ENCODE data around the gene CGB8.
"Not testable (repeated sequence)": the region's sequence is repeated elsewhere in the genome, so short reads cannot be mapped to it uniquely, and the experiment has no call there.

CGB8 gene

DNA sequence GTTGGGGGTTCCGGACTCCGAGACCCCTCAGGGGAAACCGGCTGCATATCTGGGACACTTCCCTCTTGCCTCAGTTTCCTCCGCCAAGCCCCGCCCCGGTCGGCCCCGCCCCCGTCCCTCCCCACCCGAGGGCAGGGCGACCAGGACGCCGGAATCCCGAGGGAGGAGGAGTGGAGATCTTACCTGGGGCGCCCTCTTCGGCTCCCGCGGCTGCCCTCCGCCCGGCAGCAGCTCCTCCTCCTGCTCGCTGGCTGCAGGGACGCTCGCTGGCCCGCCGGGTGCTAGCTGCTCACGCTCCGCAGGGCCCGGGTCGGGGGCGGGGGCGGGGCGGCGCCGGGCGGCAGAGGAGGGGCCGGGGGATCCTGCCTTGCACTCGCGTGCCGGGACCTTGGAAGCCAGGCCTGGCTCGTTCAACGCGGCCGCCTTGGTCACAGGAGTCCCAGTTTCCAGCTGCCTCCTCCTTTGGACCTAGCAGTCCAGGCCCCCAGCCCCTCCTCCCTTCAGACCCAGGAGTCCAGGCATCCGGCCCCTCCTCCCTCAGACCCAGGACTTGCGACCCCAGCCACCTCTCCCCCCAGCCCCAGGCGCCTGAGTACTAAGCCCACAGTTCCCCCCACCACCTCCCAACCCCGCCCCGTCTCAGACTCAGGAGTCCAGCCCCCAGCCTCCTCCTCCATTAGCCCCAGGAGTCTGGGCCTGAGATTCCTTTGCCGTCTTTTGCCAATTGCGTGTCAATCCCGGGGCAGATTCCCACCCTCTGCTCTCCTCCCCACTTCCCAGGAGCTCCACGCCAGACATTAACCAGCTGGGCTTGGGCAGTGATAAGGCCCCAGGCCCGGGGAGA, 16.1 kb upstream of the CGB8 start, which contains the start of gene NTF4:
Gene NTF4 (minus strand): TSS at position 51 of the 844 bp plus-strand sequence. CDS start 2,821 bp downstream, outside the sequence.
- no peak for DNase-seq

DNA sequence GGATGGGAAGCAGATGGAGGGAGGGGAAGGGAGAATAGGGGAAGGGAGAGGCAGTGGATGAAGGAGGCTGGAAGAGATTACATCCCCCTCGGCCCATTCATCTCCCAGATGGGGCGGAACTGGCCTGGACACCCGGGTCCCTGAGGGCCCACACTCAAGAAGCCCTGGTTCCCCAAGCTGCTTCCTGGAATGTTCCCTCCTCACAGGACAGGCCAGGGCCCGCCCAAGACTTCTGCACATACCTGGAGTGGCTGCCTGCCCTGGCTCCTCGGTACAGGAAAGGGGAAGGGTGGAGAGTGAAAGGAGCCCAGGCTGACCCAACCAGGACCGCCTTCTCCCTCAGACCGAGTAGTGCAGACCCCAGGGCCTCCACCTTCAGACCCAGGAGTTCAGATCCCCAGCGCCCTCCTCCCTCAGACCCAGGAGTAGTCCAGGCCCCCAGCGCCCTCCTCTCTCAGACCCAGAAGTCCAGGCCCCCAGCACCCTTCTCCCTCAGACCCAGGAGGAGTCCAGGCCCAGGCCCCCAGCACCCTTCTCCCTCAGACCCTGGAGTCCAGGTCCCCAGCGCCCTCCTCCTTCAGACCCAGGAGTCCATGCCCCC, 15.2 kb upstream of the CGB8 start:
- DNase-seq = no peak

DNA sequence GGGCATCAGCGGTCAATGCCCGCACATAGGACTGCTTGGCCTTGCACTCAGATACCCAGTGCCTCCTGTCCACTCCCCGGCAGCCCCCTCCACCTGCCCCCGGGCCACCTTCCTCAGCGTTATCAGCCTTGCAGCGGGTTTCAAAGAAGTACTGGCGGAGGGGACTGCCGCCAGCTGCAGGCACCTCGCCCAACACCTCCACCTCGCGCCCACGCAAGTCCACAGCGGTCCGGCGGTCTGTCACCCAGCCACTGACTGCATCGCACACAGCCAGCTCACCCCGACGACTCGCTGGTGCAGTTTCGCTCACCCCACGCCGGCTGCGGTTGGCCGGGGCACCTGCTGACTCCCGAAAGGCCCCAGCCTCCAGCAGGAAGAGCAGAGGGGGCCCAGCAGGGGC, 12.5 kb upstream of the CGB8 start:
- DNase-seq = no peak

DNA sequence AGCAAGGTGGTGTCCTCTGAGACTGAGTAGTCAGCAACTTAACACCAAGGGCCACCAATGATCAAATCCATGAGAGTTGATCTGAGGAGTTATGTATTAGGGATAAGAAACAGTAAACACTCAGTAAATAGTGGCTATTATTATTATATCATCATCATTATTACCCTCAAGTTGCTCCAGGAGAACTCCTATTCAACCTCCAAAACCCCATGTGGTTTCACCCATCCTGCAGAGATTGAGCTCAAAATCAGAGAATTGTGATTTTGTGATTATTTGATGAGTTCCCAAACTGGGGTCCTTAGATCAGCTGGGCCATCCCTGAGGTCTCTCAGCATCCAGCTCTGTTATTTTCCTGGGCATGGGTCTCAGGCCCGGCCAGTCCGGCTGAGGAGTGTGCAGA, 12.1 kb upstream of the CGB8 start:
- no peak for DNase-seq

DNA sequence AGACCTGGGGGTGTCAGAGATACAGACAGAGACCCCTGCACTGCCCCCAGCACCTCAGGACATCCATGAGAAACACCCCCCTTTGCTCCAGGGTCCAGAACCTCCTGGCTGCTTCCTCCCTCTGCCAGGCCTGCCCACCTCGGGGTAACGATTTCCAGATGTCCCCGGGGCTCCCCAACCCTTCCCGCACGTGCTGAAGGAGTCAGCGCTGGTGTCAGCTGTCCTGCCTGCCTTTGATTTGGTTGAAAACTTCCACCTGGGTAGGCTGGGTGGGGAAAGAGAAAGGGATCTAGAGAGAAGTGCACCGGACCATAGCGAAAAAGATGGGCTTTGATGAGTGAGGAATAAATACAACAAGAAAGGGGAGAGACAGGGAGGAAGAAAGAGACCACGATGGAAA, 10.1 kb upstream of the CGB8 start:
- DNase-seq = no peak

DNA sequence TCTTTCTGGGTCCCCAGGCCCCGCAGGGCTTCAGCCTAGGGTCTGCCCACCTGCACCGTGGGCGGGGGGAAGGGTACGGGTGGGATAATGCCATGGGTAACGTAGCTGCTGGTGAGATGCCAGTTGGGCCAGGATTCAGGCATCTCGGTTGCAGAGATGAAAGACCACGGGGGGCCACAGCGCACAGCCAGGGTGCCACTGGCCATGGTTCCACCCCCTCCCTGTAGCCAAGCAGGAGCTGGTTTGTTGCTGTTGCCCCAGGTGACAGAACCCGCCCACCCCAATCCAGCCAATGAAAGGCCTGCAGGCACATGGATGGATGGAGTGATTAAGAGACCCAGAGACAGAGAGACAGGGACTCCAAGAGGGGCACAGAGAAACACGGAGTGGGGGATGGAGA, 9.7 kb upstream of the CGB8 start:
- DNase-seq = no peak

DNA sequence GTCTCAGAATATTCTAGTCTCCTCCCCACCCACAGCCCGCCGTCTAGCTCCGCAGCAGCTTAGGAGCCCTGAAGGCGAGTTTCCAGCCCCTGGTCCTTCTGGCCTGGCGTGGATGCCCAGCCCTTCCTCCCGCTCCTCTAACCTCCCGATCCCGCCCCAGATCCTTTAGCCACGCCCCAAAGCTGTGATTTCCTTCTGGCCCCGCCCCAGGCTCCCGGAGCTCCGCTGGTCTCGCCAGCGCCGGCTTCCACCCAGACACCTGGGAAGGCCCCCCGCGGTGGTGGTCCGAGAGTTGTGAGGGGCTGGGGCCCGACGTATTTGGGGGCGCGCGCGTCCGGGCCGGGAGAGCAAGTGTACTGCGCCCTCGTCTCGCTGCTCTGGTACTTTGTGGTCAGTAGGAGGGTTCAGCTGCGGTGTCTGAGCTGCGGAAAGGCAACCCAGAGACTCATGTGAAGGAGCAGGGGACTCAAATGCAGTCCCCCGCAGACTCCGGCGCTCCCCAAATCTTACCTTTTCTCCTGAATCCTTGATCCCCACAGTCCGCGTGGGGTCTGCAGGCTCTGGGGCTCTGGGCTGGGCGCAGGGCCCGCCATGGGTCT, 8.8 kb upstream of the CGB8 start, which contains the start of gene CGB7:
Gene CGB7 (minus strand): TSS at position 114 of the 599 bp plus-strand sequence. CDS start 2,374 bp downstream, outside the sequence.
- DNase-seq = peak; percentile 52

DNA sequence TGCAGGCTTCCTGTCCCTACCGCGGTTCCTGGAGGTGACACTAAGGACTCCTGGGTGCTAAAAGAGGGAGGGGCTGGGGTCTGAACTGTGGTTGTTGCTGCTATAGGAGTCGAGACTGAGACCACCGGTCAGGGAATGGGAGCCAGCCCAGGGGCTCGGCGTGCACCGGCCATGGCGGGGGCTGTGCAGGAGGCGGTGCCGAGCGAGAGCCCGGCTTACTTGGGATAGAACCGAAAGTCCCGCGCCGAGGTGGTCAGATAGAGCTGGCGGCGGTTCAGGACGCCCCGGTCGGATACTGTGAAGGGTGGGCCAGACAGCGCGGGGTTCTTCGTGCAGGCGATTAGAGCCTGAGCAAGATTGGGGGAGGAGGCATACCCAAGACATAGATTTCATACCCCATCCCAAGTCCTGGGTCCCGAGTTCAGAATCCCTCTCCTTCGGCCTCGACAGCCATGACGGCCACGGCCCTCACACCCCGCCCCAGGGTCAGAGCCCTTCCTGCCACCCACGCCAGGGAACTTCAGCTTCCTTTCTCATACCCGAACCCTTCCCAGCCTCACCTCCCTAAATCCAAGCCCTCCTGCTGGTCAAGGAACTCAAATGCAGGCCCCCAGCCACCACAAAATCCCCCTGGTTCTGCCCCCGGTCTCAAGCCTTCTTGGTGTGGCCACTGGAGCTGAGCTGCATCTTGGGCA, 8.1 kb upstream of the CGB8 start:
- DNase-seq = not testable (repeated sequence)

DNA sequence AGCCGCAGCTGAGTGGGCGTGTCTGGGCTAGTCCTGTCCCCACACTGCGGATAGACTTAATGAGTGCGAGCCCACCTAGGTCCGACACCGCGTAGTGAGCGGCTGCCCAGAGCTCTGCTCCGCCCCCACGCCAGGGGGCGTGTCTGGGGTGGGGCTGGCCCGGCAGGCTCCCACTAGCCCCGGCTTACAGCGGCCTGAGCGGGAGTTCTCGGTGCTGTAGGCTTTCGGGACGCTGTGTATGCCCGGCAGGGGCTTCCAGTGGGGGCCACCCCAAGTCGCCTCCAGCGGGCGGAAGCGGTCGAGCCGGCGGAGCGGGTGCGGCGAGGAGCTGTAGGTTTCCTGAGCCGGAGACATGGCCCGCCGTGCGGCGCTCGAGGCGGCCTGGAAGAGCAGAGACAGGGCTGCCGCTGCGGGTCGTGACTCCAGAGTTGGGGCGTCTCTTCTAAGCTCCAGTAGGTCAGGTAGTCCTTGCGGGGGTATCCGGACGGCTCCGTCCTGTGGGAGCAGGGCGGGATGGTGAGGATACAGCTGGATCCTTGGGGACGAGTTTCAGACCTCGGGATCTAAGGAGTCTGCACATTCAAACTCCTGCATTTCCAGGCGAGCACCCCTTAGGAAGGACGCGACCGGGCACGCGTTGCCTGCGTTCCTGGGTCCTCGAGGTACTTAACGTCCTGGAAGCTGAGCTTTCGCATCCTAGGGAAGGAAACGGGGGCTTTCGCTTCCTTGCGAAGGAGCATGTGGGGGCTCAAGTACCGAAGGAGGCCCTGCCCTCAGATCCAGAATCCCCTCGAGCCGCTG, 7.4 kb upstream of the CGB8 start:
- DNase-seq = peak; percentile 66

DNA sequence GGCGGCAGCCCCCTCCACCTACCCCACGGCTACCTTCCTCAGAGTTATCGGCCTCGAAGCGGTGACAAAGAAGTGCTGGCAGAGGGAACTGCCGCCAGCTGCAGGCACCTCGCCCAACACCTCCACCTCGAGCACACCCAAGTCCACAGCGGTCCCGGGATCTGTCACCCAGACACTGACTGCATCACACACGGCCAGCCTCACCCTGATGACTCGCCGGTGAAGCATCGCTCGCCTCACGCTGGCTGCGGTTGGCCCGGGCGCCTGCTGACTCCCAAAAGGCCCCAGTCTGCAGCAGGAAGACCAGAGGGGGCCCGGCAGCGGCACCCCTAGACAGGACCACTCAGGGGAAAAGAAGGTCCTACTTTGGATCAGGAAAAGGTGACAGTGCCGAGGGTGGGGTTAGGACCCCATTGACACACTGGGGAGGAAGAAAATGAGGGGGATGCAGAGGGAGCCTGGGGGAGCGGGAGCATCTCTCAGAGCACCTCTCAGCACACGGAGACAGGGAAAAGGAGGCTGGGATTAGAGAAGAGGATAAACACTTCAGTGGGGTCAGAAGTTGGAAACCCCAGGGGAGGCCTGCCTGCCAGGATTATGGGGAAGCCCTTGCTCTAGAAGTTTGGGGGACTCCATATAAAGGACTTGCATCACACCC, 1.6 kb upstream of the CGB8 start:
- peak; percentile 63 for DNase-seq

DNA sequence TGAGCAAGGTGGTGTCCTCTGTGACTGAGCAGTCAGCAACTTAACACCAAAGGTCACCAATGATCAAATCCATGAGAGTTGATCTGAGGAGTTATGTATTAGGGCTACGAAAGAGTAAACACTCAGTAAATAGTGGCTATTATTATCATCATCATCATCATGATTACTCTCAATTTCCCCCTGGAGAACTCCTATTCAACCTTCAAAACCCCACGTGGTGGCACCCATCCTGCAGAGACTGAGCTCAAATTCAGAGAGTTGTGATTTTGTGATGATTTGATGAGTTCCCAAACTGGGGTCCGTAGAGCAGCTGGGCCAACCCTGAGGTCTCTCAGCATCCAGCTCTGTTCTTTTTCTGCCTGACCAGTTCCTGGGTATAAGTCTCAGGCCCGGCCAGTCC, 923 bp upstream of the CGB8 start:
- DNase-seq = not testable (repeated sequence)

DNA sequence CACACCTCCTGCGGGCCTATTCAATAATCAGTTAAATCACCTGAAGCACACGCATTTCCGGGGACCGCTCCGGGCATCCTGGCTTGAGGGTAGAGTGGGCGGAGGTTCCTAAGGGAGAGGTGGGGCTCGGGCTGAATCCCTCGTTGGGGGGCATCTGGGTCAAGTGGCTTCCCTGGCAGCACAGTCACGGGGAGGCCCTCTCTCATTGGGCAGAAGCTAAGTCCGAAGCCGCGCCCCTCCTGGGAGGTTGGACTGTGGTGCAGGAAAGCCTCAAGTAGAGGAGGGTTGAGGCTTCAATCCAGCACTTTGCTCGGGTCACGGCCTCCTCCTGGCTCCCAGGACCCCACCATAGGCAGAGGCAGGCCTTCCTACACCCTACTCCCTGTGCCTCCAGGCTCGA, 5.4 kb downstream of the CGB8 start, which contains the start of gene CGB5:
Gene CGB5 (plus strand): TSS at position 301 of the 400 bp plus-strand sequence. CDS start 362 bp downstream, outside the sequence.
- DNase-seq = not testable (repeated sequence)

DNA sequence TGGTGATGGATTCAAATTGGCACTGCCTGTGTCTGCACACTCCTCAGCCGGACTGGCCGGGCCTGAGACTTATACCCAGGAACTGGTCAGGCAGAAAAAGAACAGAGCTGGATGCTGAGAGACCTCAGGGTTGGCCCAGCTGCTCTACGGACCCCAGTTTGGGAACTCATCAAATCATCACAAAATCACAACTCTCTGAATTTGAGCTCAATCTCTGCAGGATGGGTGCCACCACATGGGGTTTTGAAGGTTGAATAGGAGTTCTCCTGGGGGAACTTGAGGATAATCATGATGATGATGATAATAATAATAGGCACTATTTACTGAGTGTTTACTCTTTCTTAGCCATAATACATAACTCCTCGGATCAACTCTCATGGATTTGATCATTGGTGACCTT, 6.2 kb downstream of the CGB8 start:
- not testable (repeated sequence) for DNase-seq

DNA sequence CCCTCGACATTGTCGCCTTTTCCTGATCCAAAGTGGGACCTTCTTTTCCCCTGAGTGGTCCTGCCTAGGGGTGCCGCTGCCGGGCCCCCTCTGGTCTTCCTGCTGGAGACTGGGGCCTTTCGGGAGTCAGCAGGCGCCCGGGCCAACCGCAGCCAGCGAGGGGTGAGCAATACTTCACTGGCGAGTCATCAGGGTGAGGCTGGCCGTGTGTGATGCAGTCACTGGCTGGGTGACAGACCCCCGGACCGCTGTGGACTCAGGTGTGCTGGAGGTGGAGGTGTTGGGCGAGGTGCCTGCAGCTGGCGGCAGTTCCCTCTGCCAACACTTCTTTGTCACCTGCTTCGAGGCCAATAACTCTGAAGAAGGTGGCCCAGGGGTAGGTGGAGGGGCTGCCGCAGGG, 6.7 kb downstream of the CGB8 start:
- DNase-seq = no peak

DNA sequence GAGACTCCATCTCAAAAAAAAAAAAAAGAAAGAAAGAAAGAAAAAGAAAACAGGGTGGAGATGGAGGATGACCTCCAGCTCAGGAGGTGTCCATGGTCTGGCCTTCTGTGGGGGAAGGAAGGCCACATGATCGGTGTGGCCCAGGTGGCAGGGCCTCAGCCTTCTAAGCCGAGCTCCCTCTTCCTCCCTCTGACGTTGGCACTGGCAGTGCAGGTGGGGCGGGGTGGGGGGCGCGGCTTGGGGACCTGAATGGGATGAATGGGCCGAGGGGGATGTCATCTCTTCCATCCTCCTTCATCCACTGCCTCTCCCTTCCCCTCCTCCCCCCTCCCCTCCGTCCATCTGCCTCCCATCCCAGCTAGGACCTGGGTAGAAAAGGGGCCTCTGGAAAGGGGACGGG, 9.2 kb downstream of the CGB8 start:
- DNase-seq = not testable (repeated sequence)

DNA sequence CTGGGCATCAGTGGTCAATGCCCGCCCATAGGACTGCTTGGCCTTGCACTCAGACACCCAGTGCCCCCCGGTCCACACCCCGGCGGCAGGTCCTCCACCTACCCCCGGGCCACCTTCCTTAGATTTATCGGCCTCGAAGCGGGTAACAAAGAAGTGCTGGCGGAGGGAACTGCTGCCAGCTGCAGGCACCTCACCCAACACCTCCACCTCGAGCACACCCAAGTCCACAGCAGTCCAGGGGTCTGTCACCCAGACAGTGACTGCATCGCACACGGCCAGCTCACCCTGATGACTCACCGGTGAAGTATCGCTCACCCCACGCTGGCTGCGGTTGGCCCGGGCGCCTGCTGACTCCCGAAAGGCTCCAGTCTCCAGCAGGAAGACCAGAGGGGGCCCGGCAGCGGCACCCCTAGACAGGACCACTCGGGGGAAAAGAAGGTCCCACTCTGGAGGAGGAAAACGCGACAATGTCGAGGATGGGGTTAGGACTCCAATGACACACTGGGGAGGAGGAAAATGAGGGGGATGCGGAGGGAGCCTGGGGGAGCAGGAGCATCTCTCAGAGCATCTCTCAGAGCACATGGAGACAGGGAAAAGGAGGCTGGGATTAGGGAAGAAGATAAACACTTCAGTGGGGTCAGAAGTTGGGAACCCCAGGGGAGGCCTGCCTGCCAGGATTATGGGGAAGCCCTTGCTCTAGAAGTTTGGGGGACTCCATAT, 10.2 kb downstream of the CGB8 start:
- peak; percentile 65 for DNase-seq

DNA sequence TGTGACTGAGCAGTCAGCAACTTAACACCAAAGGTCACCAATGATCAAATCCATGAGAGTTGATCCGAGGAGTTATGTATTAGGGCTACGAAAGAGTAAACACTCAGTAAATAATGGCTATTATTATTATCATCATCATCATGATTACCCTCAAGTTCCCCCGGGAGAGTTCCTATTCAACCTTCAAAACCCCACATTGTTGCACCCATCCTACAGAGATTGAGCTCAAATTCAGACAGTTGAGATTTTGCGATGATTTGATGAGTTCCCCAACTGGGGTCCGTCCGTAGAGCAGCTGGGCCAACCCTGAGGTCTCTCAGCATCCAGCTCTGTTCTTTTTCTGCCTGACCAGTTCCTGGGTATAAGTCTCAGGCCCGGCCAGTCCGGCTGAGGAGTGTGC, 10.8 kb downstream of the CGB8 start:
- DNase-seq = not testable (repeated sequence)

DNA sequence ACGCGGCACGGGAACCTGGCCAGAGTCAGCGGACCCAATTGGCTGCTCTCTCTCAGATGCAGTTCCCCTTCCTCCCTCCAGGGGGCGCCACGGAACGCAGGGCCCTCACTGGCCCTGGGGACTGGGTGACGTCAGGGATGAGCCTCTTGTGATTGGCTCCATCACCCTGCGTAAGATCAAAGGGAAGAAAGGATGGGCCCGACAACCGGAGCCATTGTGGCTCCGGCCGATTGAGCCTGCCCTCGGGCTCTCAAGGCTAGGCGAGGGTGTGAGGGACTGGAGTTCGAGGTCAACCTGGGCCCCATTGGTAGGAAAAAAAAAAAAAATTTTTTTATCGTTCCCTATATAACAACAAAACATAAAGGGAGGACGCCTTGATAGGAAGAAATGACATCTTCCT, 12.1 kb downstream of the CGB8 start, which contains the start of gene CGB1:
Gene CGB1 (minus strand): TSS at position 81 of the 400 bp plus-strand sequence. CDS start 184 bp downstream, outside the sequence.
- not testable (repeated sequence) for DNase-seq

DNA sequence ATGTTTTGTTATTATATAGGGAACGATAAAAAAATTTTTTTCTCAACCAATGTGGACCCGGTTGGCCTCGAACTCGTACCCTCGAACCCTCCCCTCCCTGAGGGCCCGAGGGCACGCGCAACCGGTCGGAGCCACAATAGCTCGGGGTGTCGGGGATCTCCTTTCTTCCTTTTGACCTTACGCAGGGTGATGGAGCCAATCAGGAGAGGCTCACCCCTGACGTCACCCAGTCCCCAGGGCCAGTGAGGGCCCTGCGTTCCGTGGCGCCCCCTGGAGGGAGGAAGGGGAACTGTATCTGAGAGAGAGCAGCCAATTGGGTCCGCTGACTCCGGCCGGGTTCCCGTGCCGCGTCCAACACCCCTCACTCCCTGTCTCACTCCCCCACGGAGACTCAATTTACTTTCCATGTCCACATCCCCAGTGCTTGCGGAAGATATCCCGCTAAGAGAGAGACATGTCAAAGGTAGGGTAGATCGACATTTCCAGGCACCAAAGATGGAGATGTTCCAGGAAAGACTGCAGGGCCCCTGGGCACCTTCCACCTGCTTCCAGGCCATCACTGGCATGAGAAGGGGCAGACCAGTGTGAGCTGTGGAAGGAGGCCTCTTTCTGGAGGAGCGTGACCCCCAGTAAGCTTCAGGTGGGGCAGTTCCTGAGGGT, 17.1 kb downstream of the CGB8 start, which contains the start of gene CGB2:
Gene CGB2 (plus strand): TSS at position 249 of the 660 bp plus-strand sequence. CDS start 206 bp downstream, at position 455.
- DNase-seq = not testable (repeated sequence)

DNA sequence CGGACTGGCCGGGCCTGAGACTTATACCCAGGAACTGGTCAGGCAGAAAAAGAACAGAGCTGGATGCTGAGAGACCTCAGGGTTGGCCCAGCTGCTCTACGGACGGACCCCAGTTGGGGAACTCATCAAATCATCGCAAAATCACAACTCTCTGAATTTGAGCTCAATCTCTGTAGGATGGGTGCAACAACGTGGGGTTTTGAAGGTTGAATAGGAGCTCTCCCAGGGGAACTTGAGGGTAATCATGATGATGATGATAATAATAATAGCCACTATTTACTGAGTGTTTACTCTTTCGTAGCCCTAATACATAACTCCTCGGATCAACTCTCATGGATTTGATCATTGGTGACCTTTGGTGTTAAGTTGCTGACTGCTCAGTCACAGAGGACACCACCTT, 18.6 kb downstream of the CGB8 start:
- DNase-seq = not testable (repeated sequence)
